ENCODE data around the gene KRT83. TPM values are rescaled to one million over a fixed set of nuclear protein-coding genes. Genes with fewer than 3 reads are reported as not detected.

The KRT83 gene
- total RNA-seq, 1 donor from 2014 or later, result not detected

GRCh38 chr12:52280319-52280795 is 40.8 kb downstream of the KRT83 start:
- H3K36me3 ChIP-seq, result no peaks in the 10 kb centered on the region
- no peak overlapping the region for H3K4me3 ChIP-seq
- peak overlapping the region; percentile 90 for H3K27ac ChIP-seq
- intact Hi-C loops (cut with DNase I), result no loop called here
- no peaks in the 10 kb centered on the region for H3K9me3 ChIP-seq
- H3K4me1 ChIP-seq, result peaks cover 38% of the 10 kb centered on the region
- no peaks in the 10 kb centered on the region for H3K27me3 ChIP-seq
- peak; percentile 95 to 98 for DNase-seq (ENCODE audit: extremely low spot score in 2 of 2)
- TF ChIP-seq, protein P1, sequence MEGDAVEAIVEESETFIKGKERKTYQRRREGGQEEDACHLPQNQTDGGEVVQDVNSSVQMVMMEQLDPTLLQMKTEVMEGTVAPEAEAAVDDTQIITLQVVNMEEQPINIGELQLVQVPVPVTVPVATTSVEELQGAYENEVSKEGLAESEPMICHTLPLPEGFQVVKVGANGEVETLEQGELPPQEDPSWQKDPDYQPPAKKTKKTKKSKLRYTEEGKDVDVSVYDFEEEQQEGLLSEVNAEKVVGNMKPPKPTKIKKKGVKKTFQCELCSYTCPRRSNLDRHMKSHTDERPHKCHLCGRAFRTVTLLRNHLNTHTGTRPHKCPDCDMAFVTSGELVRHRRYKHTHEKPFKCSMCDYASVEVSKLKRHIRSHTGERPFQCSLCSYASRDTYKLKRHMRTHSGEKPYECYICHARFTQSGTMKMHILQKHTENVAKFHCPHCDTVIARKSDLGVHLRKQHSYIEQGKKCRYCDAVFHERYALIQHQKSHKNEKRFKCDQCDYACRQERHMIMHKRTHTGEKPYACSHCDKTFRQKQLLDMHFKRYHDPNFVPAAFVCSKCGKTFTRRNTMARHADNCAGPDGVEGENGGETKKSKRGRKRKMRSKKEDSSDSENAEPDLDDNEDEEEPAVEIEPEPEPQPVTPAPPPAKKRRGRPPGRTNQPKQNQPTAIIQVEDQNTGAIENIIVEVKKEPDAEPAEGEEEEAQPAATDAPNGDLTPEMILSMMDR (IDR thresholded peaks at IDR 0.05), result no peak
- TF ChIP-seq POLR2AphosphoS5 (IDR thresholded peaks at IDR 0.05; ENCODE audit: insufficient read depth in 1 of 2, low read depth in 1 of 2), result peak; percentile 12 to 88

DNA sequence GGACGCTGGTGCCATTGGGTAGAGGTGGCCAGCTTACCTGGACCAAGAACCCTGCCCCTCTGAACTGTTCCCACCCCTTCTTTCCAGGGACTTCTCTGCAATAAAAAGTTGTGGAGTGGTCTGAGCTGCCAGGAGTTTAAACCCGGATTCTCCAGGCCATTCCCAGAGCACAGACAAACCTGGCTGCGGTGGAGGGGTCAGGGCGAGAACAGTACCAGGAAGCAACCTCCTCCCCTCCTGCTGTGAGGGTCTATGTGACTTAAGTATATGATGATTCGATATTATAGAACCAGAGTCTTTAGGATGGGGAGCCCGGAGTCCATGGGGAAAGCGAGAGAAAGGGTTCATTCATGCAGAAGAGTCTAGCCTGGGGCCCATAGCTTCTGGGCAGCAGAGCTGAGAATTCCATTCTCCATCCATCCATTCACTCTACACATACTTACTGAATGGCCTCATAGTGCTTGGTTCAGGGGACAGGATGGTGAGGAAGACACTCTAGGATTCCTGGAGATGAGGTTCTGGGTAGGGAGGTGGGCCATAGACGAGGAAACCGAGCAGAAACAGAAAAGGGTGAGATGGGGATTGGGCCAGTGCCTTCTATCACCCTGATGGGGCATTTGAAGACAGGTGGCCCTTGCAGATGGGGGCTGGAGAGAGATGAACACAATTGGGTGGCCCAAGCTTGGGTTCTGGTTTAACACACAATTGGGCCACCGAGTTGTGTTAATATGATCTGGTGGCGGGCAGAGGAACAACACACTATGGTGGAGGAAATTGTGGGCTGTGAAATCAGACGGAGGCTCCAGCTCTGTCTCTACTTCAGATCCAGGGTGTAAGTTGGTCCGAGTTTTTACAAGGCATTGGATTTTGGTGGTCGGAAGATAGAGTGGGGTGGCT is 41.5 kb downstream of the KRT83 start:
- peaks cover 38% of the 10 kb centered on the region for H3K4me1 ChIP-seq
- no peak overlapping the region for H3K4me3 ChIP-seq
- peak in 1 of 2 donors; percentile 67 for DNase-seq (ENCODE audit: extremely low spot score in 2 of 2)
- H3K36me3 ChIP-seq, result no peaks in the 10 kb centered on the region
- H3K27me3 ChIP-seq, result no peaks in the 10 kb centered on the region
- intact Hi-C loops (cut with DNase I), result no loop called here
- no peaks in the 10 kb centered on the region for H3K9me3 ChIP-seq
- peak overlapping the region; percentile 90 for H3K27ac ChIP-seq
- no peak for TF ChIP-seq POLR2AphosphoS5 (IDR thresholded peaks at IDR 0.05; ENCODE audit: insufficient read depth in 1 of 2, low read depth in 1 of 2)
- TF ChIP-seq POLR2A (IDR thresholded peaks at IDR 0.05), result no peak
- TF ChIP-seq, protein P1 (IDR thresholded peaks at IDR 0.05), result no peak

DNA sequence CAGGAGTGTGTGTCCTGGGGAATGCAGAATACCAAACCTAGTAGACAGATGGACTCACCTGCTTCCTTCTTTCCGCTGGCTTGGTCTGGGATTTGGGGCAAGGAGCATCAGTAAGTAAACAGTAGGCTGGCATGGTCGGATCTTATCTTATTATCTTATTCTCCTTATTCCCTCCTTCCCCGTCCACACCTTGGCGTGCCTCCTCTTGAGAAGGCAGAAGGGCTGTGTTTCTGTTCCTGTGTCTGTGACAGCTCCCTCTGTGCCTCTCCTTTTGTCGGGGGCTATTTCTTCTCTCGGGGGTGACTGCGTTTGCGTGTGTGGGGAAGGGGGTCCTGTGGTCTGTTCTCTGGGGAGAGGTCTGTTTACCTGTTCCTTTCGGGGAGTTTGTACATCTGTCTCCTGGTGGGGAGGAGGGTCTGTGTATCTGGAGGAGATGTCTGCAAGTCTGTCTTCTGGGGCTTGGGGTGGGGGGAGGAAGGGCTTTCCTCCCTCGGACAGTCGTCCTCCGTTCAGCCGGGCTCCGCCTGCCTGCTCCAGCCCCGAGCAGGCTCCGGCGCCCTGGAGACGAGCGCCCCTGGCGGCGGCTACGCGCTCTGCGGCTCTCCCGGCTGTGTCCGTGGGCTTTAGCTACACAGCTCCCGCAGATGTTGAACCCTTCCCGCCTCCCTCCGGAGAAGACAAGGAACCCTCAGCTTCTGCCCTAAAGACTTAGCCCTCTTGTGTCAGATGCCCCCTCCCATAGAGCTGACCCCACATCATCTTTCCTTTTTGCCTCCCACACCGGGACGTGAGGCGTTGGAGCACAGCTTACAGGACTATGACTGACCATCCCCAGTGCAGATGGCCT is 42.4 kb downstream of the KRT83 start:
- Histone ChIP-seq H3K27me3 (no peaks in the 10 kb centered on the region), H3K4me1 (peaks cover 38% of the 10 kb centered on the region), H3K36me3 (no peaks in the 10 kb centered on the region), H3K9me3 (no peaks in the 10 kb centered on the region), H3K27ac (peak overlapping the region; percentile 90), H3K4me3 (peak overlapping the region; percentile 11 to 33)
- intact Hi-C loops (cut with DNase I), result no loop called here
- TF ChIP-seq POLR2A (IDR thresholded peaks at IDR 0.05), result no peak
- TF ChIP-seq, protein P1 (IDR thresholded peaks at IDR 0.05), result peak; percentile 69 to 92 (median 90)
- peak in 1 of 2 donors; percentile 51 for TF ChIP-seq POLR2AphosphoS5 (IDR thresholded peaks at IDR 0.05; ENCODE audit: insufficient read depth in 1 of 2, low read depth in 1 of 2)
- peak; percentile 88 to 93 for DNase-seq (ENCODE audit: extremely low spot score in 2 of 2)

GRCh38 chr12:52277486-52278245 is 43.5 kb downstream of the KRT83 start:
- peak; percentile 74 to 85 for DNase-seq (ENCODE audit: extremely low spot score in 2 of 2)
- Histone ChIP-seq H3K9me3 (no peaks in the 10 kb centered on the region), H3K27me3 (no peaks in the 10 kb centered on the region), H3K27ac (no peak overlapping the region), H3K4me3 (no peak overlapping the region), H3K36me3 (no peaks in the 10 kb centered on the region), H3K4me1 (peaks cover 38% of the 10 kb centered on the region)
- TF ChIP-seq, protein P1 (IDR thresholded peaks at IDR 0.05), result no peak
- TF ChIP-seq POLR2AphosphoS5 (IDR thresholded peaks at IDR 0.05; ENCODE audit: insufficient read depth in 1 of 2, low read depth in 1 of 2) (no peak), POLR2A (IDR thresholded peaks at IDR 0.05) (no peak)
- intact Hi-C loops (cut with DNase I), result no loop called here
